GM10266 (cell line): Measurements from ENCODE around the gene ZNF331.

Experiments used
- DNase-seq: peaks from one replicate; pipeline ENCODE4 v3.0.0; 2012; ENCODE audit errors: extremely low spot score
- CTCF ChIP-seq: IDR thresholded peaks from 2 replicates; pipeline ENCODE4 v1.5.1; 2012; ENCODE audit warnings: mild to moderate bottlenecking, low read depth; ENCODE audit not compliant: control insufficient read depth, insufficient read depth; ENCODE audit errors: missing control alignments

Gene ZNF331

GRCh38 chr19:53596056-53596455, 58.1 kb downstream of the ZNF331 start:
- no peak for TF ChIP-seq CTCF
- DNase-seq: peak; percentile 4

- no peak for TF ChIP-seq CTCF
- no peak for DNase-seq
These were observed 59.1 kb downstream of the ZNF331 start for GRCh38 chr19:53597023-53597422.

GRCh38 chr19:53598361-53598760, 60.4 kb downstream of the ZNF331 start:
- DNase-seq: no peak
- TF ChIP-seq CTCF: no peak

- no peak for TF ChIP-seq CTCF
- peak; percentile 1 for DNase-seq
These were observed 62.3 kb downstream of the ZNF331 start for GRCh38 chr19:53600217-53600616.

GRCh38 chr19:53606031-53606430, 68.1 kb downstream of the ZNF331 start:
- no peak for DNase-seq
- TF ChIP-seq CTCF: no peak

- no peak for TF ChIP-seq CTCF
- DNase-seq: no peak
These were observed 70.4 kb downstream of the ZNF331 start for GRCh38 chr19:53608381-53608780.

GRCh38 chr19:53612762-53613526, 75.0 kb downstream of the ZNF331 start:
- TF ChIP-seq CTCF: no peak
- no peak for DNase-seq
